ENCODE measurements around the gene KCNAB2. TPM values are rescaled to one million over a fixed set of nuclear protein-coding genes. Genes with fewer than 3 reads are reported as not detected.

The KCNAB2 gene
- total RNA-seq, 1 experiment from 2014 or later = 4.7 TPM

GRCh38 chr1:6086358-6086757 lies 40.7 kb downstream of the KCNAB2 start:
- Mint-ChIP-seq H3K27me3 (ENCODE audit: unreplicated experiment) (peaks cover 42% of the 10 kb centered on the region), H3K27ac (ENCODE audit: unreplicated experiment) (no peak overlapping the region), H3K36me3 (ENCODE audit: insufficient read depth, unreplicated experiment) (no peaks in the 10 kb centered on the region), H3K9me3 (ENCODE audit: low read depth, unreplicated experiment) (no peaks in the 10 kb centered on the region), H3K4me1 (ENCODE audit: low read depth, unreplicated experiment) (no peaks in the 10 kb centered on the region), H3K4me3 (ENCODE audit: low read depth, unreplicated experiment) (no peak overlapping the region)
- CTCF ChIA-PET = no interaction called here
- BruUV-seq (replicated peaks) = no TSS peak
- TF ChIP-seq, protein P1, sequence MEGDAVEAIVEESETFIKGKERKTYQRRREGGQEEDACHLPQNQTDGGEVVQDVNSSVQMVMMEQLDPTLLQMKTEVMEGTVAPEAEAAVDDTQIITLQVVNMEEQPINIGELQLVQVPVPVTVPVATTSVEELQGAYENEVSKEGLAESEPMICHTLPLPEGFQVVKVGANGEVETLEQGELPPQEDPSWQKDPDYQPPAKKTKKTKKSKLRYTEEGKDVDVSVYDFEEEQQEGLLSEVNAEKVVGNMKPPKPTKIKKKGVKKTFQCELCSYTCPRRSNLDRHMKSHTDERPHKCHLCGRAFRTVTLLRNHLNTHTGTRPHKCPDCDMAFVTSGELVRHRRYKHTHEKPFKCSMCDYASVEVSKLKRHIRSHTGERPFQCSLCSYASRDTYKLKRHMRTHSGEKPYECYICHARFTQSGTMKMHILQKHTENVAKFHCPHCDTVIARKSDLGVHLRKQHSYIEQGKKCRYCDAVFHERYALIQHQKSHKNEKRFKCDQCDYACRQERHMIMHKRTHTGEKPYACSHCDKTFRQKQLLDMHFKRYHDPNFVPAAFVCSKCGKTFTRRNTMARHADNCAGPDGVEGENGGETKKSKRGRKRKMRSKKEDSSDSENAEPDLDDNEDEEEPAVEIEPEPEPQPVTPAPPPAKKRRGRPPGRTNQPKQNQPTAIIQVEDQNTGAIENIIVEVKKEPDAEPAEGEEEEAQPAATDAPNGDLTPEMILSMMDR (IDR thresholded peaks at IDR 0.05; ENCODE audit: unreplicated experiment) = no peak
- intact Hi-C loops (cut with micrococcal nuclease; ENCODE audit: unreplicated experiment) = no loop called here
- no peak for DNase-seq

GRCh38 chr1:6086762-6087376 lies 41.2 kb downstream of the KCNAB2 start:
- CTCF ChIA-PET = no interaction called here
- no peak for DNase-seq
- TF ChIP-seq, protein P1 (IDR thresholded peaks at IDR 0.05; ENCODE audit: unreplicated experiment) = no peak
- H3K9me3 Mint-ChIP-seq (ENCODE audit: low read depth, unreplicated experiment) = no peaks in the 10 kb centered on the region
- H3K27me3 Mint-ChIP-seq (ENCODE audit: unreplicated experiment) = peaks cover 48% of the 10 kb centered on the region
- H3K27ac Mint-ChIP-seq (ENCODE audit: unreplicated experiment) = no peak overlapping the region
- no TSS peak for BruUV-seq (replicated peaks)
- H3K4me1 Mint-ChIP-seq (ENCODE audit: low read depth, unreplicated experiment) = no peaks in the 10 kb centered on the region
- intact Hi-C loops (cut with micrococcal nuclease; ENCODE audit: unreplicated experiment) = no loop called here
- no peaks in the 10 kb centered on the region for H3K36me3 Mint-ChIP-seq (ENCODE audit: insufficient read depth, unreplicated experiment)
- H3K4me3 Mint-ChIP-seq (ENCODE audit: low read depth, unreplicated experiment) = no peak overlapping the region

- H3K4me3 Mint-ChIP-seq (ENCODE audit: low read depth, unreplicated experiment) = no peak overlapping the region
- CTCF ChIA-PET = interaction anchor here (0.5 kb wide), 1 partner anchor 845 kb away, joined by 3 read pairs; no protein-coding TSS in a partner anchor
- H3K27ac Mint-ChIP-seq (ENCODE audit: unreplicated experiment) = no peak overlapping the region
- intact Hi-C loops (cut with micrococcal nuclease; ENCODE audit: unreplicated experiment) = no loop called here
- H3K27me3 Mint-ChIP-seq (ENCODE audit: unreplicated experiment) = peaks cover 53% of the 10 kb centered on the region
- no peaks in the 10 kb centered on the region for H3K9me3 Mint-ChIP-seq (ENCODE audit: low read depth, unreplicated experiment)
- TF ChIP-seq, protein P1 (IDR thresholded peaks at IDR 0.05; ENCODE audit: unreplicated experiment) = no peak
- DNase-seq = no peak
- no peaks in the 10 kb centered on the region for H3K36me3 Mint-ChIP-seq (ENCODE audit: insufficient read depth, unreplicated experiment)
- BruUV-seq (replicated peaks) = no TSS peak
- H3K4me1 Mint-ChIP-seq (ENCODE audit: low read depth, unreplicated experiment) = no peaks in the 10 kb centered on the region
Measured at GRCh38 chr1:6087377-6087772, 41.7 kb downstream of the KCNAB2 start.

- intact Hi-C loops (cut with micrococcal nuclease; ENCODE audit: unreplicated experiment) = no loop called here
- BruUV-seq (replicated peaks) = no TSS peak
- TF ChIP-seq, protein P1 (IDR thresholded peaks at IDR 0.05; ENCODE audit: unreplicated experiment) = no peak
- H3K27me3 Mint-ChIP-seq (ENCODE audit: unreplicated experiment) = peaks cover 55% of the 10 kb centered on the region
- CTCF ChIA-PET = interaction anchor here (0.5 kb wide), 1 partner anchor 846 kb away, joined by 3 read pairs; no protein-coding TSS in a partner anchor
- no peaks in the 10 kb centered on the region for H3K9me3 Mint-ChIP-seq (ENCODE audit: low read depth, unreplicated experiment)
- no peaks in the 10 kb centered on the region for H3K4me1 Mint-ChIP-seq (ENCODE audit: low read depth, unreplicated experiment)
- no peaks in the 10 kb centered on the region for H3K36me3 Mint-ChIP-seq (ENCODE audit: insufficient read depth, unreplicated experiment)
- DNase-seq = no peak
- no peak overlapping the region for H3K27ac Mint-ChIP-seq (ENCODE audit: unreplicated experiment)
- no peak overlapping the region for H3K4me3 Mint-ChIP-seq (ENCODE audit: low read depth, unreplicated experiment)
Measured at GRCh38 chr1:6087958-6088357, 42.3 kb downstream of the KCNAB2 start.
